Right lobe of liver (tissue), 6 donors: Measurements from ENCODE around the gene MMS22L. TPM values are rescaled to one million over a fixed set of nuclear protein-coding genes. Genes with fewer than 3 reads are reported as not detected.

Experiments
- ATAC-seq, 4 donors: fragments of 200-7000 bp; cut with Tn5 transposase; one replicate each; pipeline ENCODE4 v1.9.1; 2020; ENCODE audit warnings: mild to moderate bottlenecking in 4 of 4, moderate library complexity in 4 of 4
- DNase-seq, 3 donors: peaks; one replicate each; pipeline ENCODE4 v3.0.0-alpha.2; 2020
- H3K27ac ChIP-seq, 3 donors: fragments of 200-600 bp; one replicate each; pipeline ENCODE4 v1.8.0; 2022
- H3K27me3 ChIP-seq, 2 donors: fragments of 200-600 bp; one replicate each; pipeline ENCODE4 v1.8.0; 2022
- H3K36me3 ChIP-seq, 4 donors: fragments of 200-600 bp; sonication (generic) in 1 of 4; one replicate each; pipeline versions ENCODE4 v1.5.1 to v1.8.0; 2017 to 2022; ENCODE audit warnings: control low read depth in 1 of 4
- H3K4me1 ChIP-seq, 4 donors: fragments of 200-600 bp; sonication (generic) in 1 of 4; one replicate each; pipeline versions ENCODE4 v1.5.1 to v1.8.0; 2017 to 2022; ENCODE audit warnings: control low read depth in 1 of 4
- H3K4me3 ChIP-seq, 3 donors: fragments of 200-600 bp; one replicate each; pipeline ENCODE4 v1.8.0; 2022
- H3K9me3 ChIP-seq, 4 donors: fragments of 200-600 bp; sonication (generic) in 1 of 4; one replicate each; pipeline versions ENCODE4 v1.5.1 to v1.8.0; 2017 to 2022; ENCODE audit warnings: control low read depth in 1 of 4
- POLR2A ChIP-seq: fragments of 450-650 bp; IDR thresholded peaks from one replicate; pipeline ENCODE4 v1.6.1; 2017; ENCODE audit warnings: antibody characterized with exemption, mild to moderate bottlenecking
- WGBS: methylation state at CpG from one replicate; pipeline ENCODE4 v1.1.6; 2018; ENCODE audit warnings: low coverage, low lambda C conversion rate; ENCODE audit not compliant: insufficient coverage; ENCODE audit errors: missing lambda C conversion rate; 5-methylcytosine and 5-hydroxymethylcytosine counted together
- intact Hi-C, 2 donors: fragments of 100-400 bp; cut with DNase I; formaldehyde crosslinking; loops; one replicate each; pipeline versions ENCODE4 v1.11.2 to v1.14.1; 2022
- total RNA-seq, 6 experiments: library from RNA; depleted of rRNA in 2 of 6; stranded (reverse); fragments of >200 nt in 2 of 6; fragmentation: NEBNext Ultra II Directional in 3 of 6; extraction: Animal tissue kit (Norgen Biotek cat#: 25700) in 3 of 6; gene quantifications; one replicate each; pipeline versions ENCODE4 v1.1.0 to v1.2.4, GENCODE V29; 2016 to 2023
- TF ChIP-seq, protein P1 (sequence below), 4 donors: fragments of 200-600 bp in 3 of 4; fragments of 450-650 bp in 1 of 4; IDR thresholded peaks; one replicate each; pipeline versions ENCODE4 v1.5.1 to v1.8.0; 2016 to 2022; ENCODE audit warnings: antibody characterized with exemption in 4 of 4, mild to moderate bottlenecking in 2 of 4
- donor health status: DM: no; HTN: yes; CAD: no.
- donor health status: DM: no; HTN: no; CAD: no.
- donor health status: DM: no; HTN: no; CAD: no.
- donor health status: DM: no; HTN: yes; CAD: no.
- donor health status: DM: no; HTN: yes; CAD: no.

The MMS22L gene
- total RNA-seq, 6 experiments from 2014 or later: 0.79 to 5.4 (median 2.3) TPM

- Histone ChIP-seq H3K4me3 (no peak overlapping the region), H3K9me3 (no peaks in the 10 kb centered on the region), H3K27me3 (no peaks in the 10 kb centered on the region), H3K4me1 (no peaks in the 10 kb centered on the region), H3K27ac (no peak overlapping the region), H3K36me3 (no peaks in the 10 kb centered on the region)
- ATAC-seq (no peak), DNase-seq (no peak)
- intact Hi-C loops: no loop called here
- 70% methylated on average over 2 of the region's 2 CpGs for WGBS
- TF ChIP-seq POLR2A: no peak
- TF ChIP-seq, protein P1, sequence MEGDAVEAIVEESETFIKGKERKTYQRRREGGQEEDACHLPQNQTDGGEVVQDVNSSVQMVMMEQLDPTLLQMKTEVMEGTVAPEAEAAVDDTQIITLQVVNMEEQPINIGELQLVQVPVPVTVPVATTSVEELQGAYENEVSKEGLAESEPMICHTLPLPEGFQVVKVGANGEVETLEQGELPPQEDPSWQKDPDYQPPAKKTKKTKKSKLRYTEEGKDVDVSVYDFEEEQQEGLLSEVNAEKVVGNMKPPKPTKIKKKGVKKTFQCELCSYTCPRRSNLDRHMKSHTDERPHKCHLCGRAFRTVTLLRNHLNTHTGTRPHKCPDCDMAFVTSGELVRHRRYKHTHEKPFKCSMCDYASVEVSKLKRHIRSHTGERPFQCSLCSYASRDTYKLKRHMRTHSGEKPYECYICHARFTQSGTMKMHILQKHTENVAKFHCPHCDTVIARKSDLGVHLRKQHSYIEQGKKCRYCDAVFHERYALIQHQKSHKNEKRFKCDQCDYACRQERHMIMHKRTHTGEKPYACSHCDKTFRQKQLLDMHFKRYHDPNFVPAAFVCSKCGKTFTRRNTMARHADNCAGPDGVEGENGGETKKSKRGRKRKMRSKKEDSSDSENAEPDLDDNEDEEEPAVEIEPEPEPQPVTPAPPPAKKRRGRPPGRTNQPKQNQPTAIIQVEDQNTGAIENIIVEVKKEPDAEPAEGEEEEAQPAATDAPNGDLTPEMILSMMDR (IDR thresholded peaks at IDR 0.05): no peak
Measured at GRCh38 chr6:97293198-97293696, 10.2 kb upstream of the MMS22L start.

GRCh38 chr6:97292671-97293070 lies 9.7 kb upstream of the MMS22L start:
- H3K27ac ChIP-seq: no peak overlapping the region
- no peaks in the 10 kb centered on the region for H3K9me3 ChIP-seq
- no peaks in the 10 kb centered on the region for H3K27me3 ChIP-seq
- H3K4me3 ChIP-seq: no peak overlapping the region
- DNase-seq: no peak
- WGBS: 0% methylated on average over 1 of the region's 1 CpG
- intact Hi-C loops: no loop called here
- H3K4me1 ChIP-seq: no peaks in the 10 kb centered on the region
- no peak for ATAC-seq
- H3K36me3 ChIP-seq: no peaks in the 10 kb centered on the region
- no peak for TF ChIP-seq POLR2A
- TF ChIP-seq, protein P1 (IDR thresholded peaks at IDR 0.05): no peak

- H3K36me3 ChIP-seq: no peaks in the 10 kb centered on the region
- H3K27me3 ChIP-seq: no peaks in the 10 kb centered on the region
- no peaks in the 10 kb centered on the region for H3K4me1 ChIP-seq
- TF ChIP-seq, protein P1 (IDR thresholded peaks at IDR 0.05): no peak
- TF ChIP-seq POLR2A: no peak
- H3K27ac ChIP-seq: no peak overlapping the region
- H3K4me3 ChIP-seq: no peak overlapping the region
- intact Hi-C loops: no loop called here
- 68% methylated on average over 3 of the region's 4 CpGs for WGBS
- ATAC-seq: no peak
- H3K9me3 ChIP-seq: no peaks in the 10 kb centered on the region
- DNase-seq: no peak
Measured at GRCh38 chr6:97291896-97292295, 8.9 kb upstream of the MMS22L start.

GRCh38 chr6:97289332-97289731 lies 6.3 kb upstream of the MMS22L start:
- ATAC-seq (no peak), DNase-seq (no peak)
- H3K9me3 ChIP-seq: no peaks in the 10 kb centered on the region
- H3K4me1 ChIP-seq: no peaks in the 10 kb centered on the region
- no peak overlapping the region for H3K27ac ChIP-seq
- intact Hi-C loops: no loop called here
- TF ChIP-seq, protein P1 (IDR thresholded peaks at IDR 0.05): no peak
- H3K36me3 ChIP-seq: no peaks in the 10 kb centered on the region
- no peaks in the 10 kb centered on the region for H3K27me3 ChIP-seq
- H3K4me3 ChIP-seq: no peak overlapping the region
- 79% methylated on average over 4 of the region's 4 CpGs for WGBS

DNA sequence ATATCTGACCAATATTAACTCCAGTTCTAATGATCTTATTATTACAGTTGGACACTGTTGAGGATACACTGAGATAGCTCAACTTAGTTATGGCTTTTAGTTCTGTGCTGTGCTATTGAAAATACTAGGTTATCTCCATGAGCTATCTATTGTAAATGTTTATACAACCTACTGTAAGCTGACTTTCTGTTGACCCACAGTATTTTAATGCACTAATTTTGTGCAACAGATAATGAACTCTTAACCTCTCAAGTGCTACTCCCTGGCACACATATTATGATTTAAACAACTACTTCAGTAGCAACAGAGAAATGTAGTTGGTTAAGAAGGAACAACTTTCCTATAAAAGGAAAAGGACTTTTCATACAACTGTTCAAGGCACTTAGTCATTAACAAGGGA lies 5.2 kb upstream of the MMS22L start:
- ATAC-seq: no peak
- Histone ChIP-seq H3K36me3 (no peaks in the 10 kb centered on the region), H3K4me1 (no peaks in the 10 kb centered on the region), H3K27ac (no peak overlapping the region), H3K4me3 (no peak overlapping the region), H3K9me3 (no peaks in the 10 kb centered on the region), H3K27me3 (no peaks in the 10 kb centered on the region)
- intact Hi-C loops: no loop called here
- TF ChIP-seq POLR2A: no peak
- TF ChIP-seq, protein P1 (IDR thresholded peaks at IDR 0.05): no peak
- DNase-seq: no peak
